A549 (cell line): ENCODE measurements around the gene NBEAL1. TPM values are rescaled to one million over a fixed set of nuclear protein-coding genes. Genes with fewer than 3 reads are reported as not detected.
"Not testable (repeated sequence)": the region's sequence is repeated elsewhere in the genome, so short reads cannot be mapped to it uniquely, and the experiment has no call there.

Source experiments
- ATAC-seq, 2 experiments: fragments of 200-7000 bp in 1 of 2; fragments of >200 bp in 1 of 2; cut with Nextera tagmentation in 1 of 2; cut with Tn5 transposase in 1 of 2; 3 replicates each; pipeline versions ENCODE4 v1.8.0 to v1.9.1; 2018 to 2020; ENCODE audit warnings: mild to moderate bottlenecking in 1 of 2, moderate library complexity in 1 of 2
- CTCF ChIA-PET: fragments of 300-600 bp; sonication (Branson Sonifier 250); formaldehyde crosslinking; extraction: SDS; loops from one replicate; lab custom pipeline; 2021; ENCODE audit warnings: antibody characterized with exemption, inconsistent platforms; lab: Yijun Ruan, JAX
- POLR2A ChIA-PET: fragments of 350-600 bp; formaldehyde crosslinking; extraction: SDS; loops from one replicate; lab custom pipeline; 2021; ENCODE audit warnings: antibody characterized with exemption, inconsistent platforms; lab: Yijun Ruan, JAX
- DNase-seq, 2 experiments: peaks; one replicate each; pipeline versions ENCODE4 v3.0.0 to v3.0.0-alpha.2; 2011 to 2016; ENCODE audit warnings: low read depth in 1 of 2, low spot score in 1 of 2
- FAIRE-seq: peaks from 2 replicates; lab custom pipeline; 2011; peaks lifted over from hg19 to GRCh38; lab: Jason Lieb, UNC
- H3K27ac ChIP-seq, 2 experiments: fragments of >200 bp; sonication (Bioruptor Twin); formaldehyde crosslinking; 3 replicates each; pipeline ENCODE4 v1.5.1; 2016 to 2017
- H3K4me1 ChIP-seq: fragments of >200 bp; sonication (Bioruptor Twin); formaldehyde crosslinking; 3 replicates; pipeline ENCODE4 v1.6.1; 2016
- H3K4me2 ChIP-seq: fragments of >200 bp; sonication (Bioruptor Twin); formaldehyde crosslinking; 3 replicates; pipeline ENCODE4 v1.6.1; 2016
- H3K4me3 ChIP-seq: fragments of >200 bp; sonication (Bioruptor Twin); formaldehyde crosslinking; 3 replicates; pipeline ENCODE4 v1.5.1; 2016
- H3K9me3 ChIP-seq: fragments of >200 bp; sonication (Bioruptor Twin); formaldehyde crosslinking; 3 replicates; pipeline ENCODE4 v1.6.1; 2016
- CBX2 ChIP-seq: fragments of 200-600 bp; sonication (generic); IDR thresholded peaks from 2 replicates; pipeline ENCODE4 v1.6.1; 2016; ENCODE audit warnings: low read depth, mild to moderate bottlenecking, borderline replicate concordance
- CTCF ChIP-seq: fragments of >200 bp; sonication (Bioruptor Twin); formaldehyde crosslinking; IDR thresholded peaks from 3 replicates; pipeline ENCODE4 v1.5.1; 2016
- ESRRA ChIP-seq: fragments of 150-350 bp; IDR thresholded peaks from 2 replicates; pipeline ENCODE4 v1.6.1; 2014; ENCODE audit warnings: mild to moderate bottlenecking, low read length, borderline replicate concordance
- FOSB ChIP-seq: fragments of 250-450 bp; sonication (Bioruptor Pico); IDR thresholded peaks from 2 replicates; pipeline ENCODE4 v1.5.0; 2020; ENCODE audit warnings: mild to moderate bottlenecking, moderate library complexity
- HDAC2 ChIP-seq: fragments of 200-600 bp; sonication (generic); IDR thresholded peaks from 2 replicates; pipeline ENCODE4 v1.6.1; 2016
- JUN ChIP-seq, 2 experiments: fragments of >200 bp; sonication (Bioruptor Twin); formaldehyde crosslinking; IDR thresholded peaks; 2 replicates in 1 of 2; 3 replicates in 1 of 2; pipeline ENCODE4 v1.6.1; 2016 to 2017
- KDM5A ChIP-seq: fragments of 200-600 bp; sonication (generic); IDR thresholded peaks from 2 replicates; pipeline ENCODE4 v1.6.1; 2016; ENCODE audit warnings: antibody characterized with exemption, mild to moderate bottlenecking
- NPAS2 ChIP-seq: fragments of 250-450 bp; sonication (Bioruptor Pico); IDR thresholded peaks from 2 replicates; pipeline ENCODE4 v1.8.0; 2022; ENCODE audit warnings: mild to moderate bottlenecking, moderate library complexity, borderline replicate concordance
- POLR2AphosphoS2 ChIP-seq: conservative IDR thresholded peaks from 2 replicates; pipeline ENCODE4 v1.6.1; 2012; ENCODE audit warnings: low read length, improper control_type of control experiment, inconsistent platforms
- RAD21 ChIP-seq, 2 experiments: fragments of >200 bp in 1 of 2; sonication (Bioruptor Twin) in 1 of 2; formaldehyde crosslinking in 1 of 2; IDR thresholded peaks in 1 of 2; conservative IDR thresholded peaks in 1 of 2; 2 replicates in 1 of 2; 3 replicates in 1 of 2; pipeline ENCODE4 v1.6.1; 2012 to 2018; ENCODE audit warnings: inconsistent platforms in 1 of 2
- RFX5 ChIP-seq: fragments of 450-650 bp; IDR thresholded peaks from 2 replicates; pipeline ENCODE4 v1.7.1; 2014; ENCODE audit warnings: antibody characterized with exemption, mild to moderate bottlenecking, moderate library complexity
- SMC3 ChIP-seq: fragments of >200 bp; sonication (Bioruptor Twin); formaldehyde crosslinking; IDR thresholded peaks from 3 replicates; pipeline ENCODE4 v1.6.1; 2018; ENCODE audit warnings: inconsistent platforms
- SREBF2 ChIP-seq: fragments of 450-650 bp; IDR thresholded peaks from 2 replicates; pipeline ENCODE4 v1.6.1; 2014; ENCODE audit warnings: mild to moderate bottlenecking, moderate library complexity
- TP53 ChIP-seq: fragments of 250-450 bp; sonication (Bioruptor Pico); IDR thresholded peaks from 2 replicates; pipeline ENCODE4 v1.5.0; 2021; ENCODE audit warnings: mild to moderate bottlenecking, moderate library complexity
- ZFP36 ChIP-seq: fragments of 450-650 bp; IDR thresholded peaks from 2 replicates; pipeline ENCODE4 v1.6.1; 2014; ENCODE audit warnings: borderline replicate concordance; ENCODE audit not compliant: partially characterized antibody
- ZNF302 ChIP-seq: fragments of 250-450 bp; sonication (Bioruptor Pico); IDR thresholded peaks from 2 replicates; pipeline ENCODE4 v1.9.0; 2021; ENCODE audit warnings: inconsistent platforms, mild to moderate bottlenecking, moderate library complexity
- WGBS: methylation state at CpG from one replicate; pipeline ENCODE4 v1.1.6; 2017; ENCODE audit errors: missing lambda C conversion rate; 5-methylcytosine and 5-hydroxymethylcytosine counted together
- polyA plus RNA-seq, 4 experiments: library from polyadenylated mRNA; depleted of rRNA in 3 of 4; stranded (reverse); fragments of >200 nt; fragmentation: RNase III in 1 of 4; extraction: RNeasy Plus Mini Kit Qiagen cat#74134 plus additional on column Dnase treatment in 1 of 4; gene quantifications; 2 replicates in 3 of 4; 3 replicates in 1 of 4; pipeline ENCODE4 v1.2.3, GENCODE V29; 2011 to 2017
- TF ChIP-seq, protein P1 (sequence below): fragments of 150-350 bp; IDR thresholded peaks from 2 replicates; pipeline ENCODE4 v1.6.1; 2014; ENCODE audit warnings: low read depth, mild to moderate bottlenecking, low read length
- TF ChIP-seq, protein P2 (sequence below): fragments of 250-450 bp; sonication (Bioruptor Pico); IDR thresholded peaks from 2 replicates; pipeline ENCODE4 v1.5.0; 2020; ENCODE audit warnings: low read depth, mild to moderate bottlenecking, moderate library complexity

The NBEAL1 gene
- polyA plus RNA-seq, 2 of the 4 experiments (the other 2 are of a cell fraction), result 3.8 to 11.9 TPM

DNA sequence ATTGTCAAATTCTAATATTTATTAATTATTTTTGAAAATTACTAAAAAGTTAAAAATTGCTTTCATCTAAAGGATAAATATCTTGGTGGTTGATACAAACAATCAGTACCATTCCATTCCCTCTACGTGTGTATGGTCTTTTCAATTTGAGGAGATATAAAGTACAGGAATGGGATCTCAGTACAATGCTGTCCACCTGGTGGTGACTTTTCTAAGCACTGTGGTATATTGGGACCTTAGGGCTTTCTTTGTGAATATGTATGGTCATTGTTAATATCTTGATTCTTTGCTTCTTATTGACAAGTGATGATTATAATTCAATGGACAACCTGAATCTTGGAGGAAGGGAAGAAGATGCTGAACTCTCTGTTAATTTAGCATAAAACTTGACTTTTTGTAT is 83.1 kb downstream of the NBEAL1 start:
- 63% methylated on average over 1 of the region's 1 CpG for WGBS
- ChIA-PET POLR2A (no interaction called here), CTCF (interaction anchor here (1.1 to 1.2 kb wide), 2 partner anchors 12 to 19 kb away, joined by 3 read pairs; no protein-coding TSS in a partner anchor)
- FAIRE-seq (no peak), ATAC-seq (peak; percentile 77 to 88), DNase-seq (peak in 1 of 2 experiments; percentile 42)
- Histone ChIP-seq H3K4me3 (no peak overlapping the region), H3K9me3 (no peaks in the 10 kb centered on the region), H3K4me1 (no peaks in the 10 kb centered on the region), H3K27ac (no peak overlapping the region), H3K4me2 (no peak overlapping the region)
- TF ChIP-seq RFX5 (no peak), CTCF (peak; percentile 30; the same call in 2 of the 3 replicates), SMC3 (peak; percentile 42; the same call in 1 of the 3 replicates), RAD21 (conservative IDR thresholded peaks at IDR 0.05 in 1 of 2, IDR thresholded peaks at IDR 0.05 in 1 of 2) (peak; percentile 33 to 43; a peak in 3 of 5 replicates)

- FAIRE-seq, POLR2A ChIA-PET, H3K4me3 ChIP-seq, H3K4me2 ChIP-seq, DNase-seq, H3K4me1 ChIP-seq, H3K9me3 ChIP-seq, ATAC-seq, H3K27ac ChIP-seq: not testable (repeated sequence)
- CTCF ChIA-PET, result interaction anchor here (1.0 kb wide), 1 partner anchor 107 kb away, joined by 3 read pairs; no protein-coding TSS in a partner anchor
- 96% methylated on average over 1 of the region's 1 CpG for WGBS
These were observed 87.7 kb downstream of the NBEAL1 start for GRCh38 chr2:203102357-203102756.

GRCh38 chr2:203104273-203104672 is 89.6 kb downstream of the NBEAL1 start:
- CTCF ChIA-PET, result interaction anchor here (0.6 to 1.5 kb wide), 3 partner anchors 15 to 239 kb away, joined by 3 to 5 read pairs (median 3); no protein-coding TSS in a partner anchor
- DNase-seq (no peak), FAIRE-seq (no peak), ATAC-seq (no peak)
- TF ChIP-seq NPAS2, result no peak
- TF ChIP-seq JUN (IDR thresholded peaks at IDR 0.05), result no peak
- no peak for TF ChIP-seq SREBF2
- TF ChIP-seq KDM5A, result no peak
- TF ChIP-seq ZFP36, result no peak
- TF ChIP-seq ESRRA, result no peak
- TF ChIP-seq CBX2, result no peak
- TF ChIP-seq HDAC2, result no peak
- no peak for TF ChIP-seq POLR2AphosphoS2
- no peak for TF ChIP-seq ZNF302 (CRISPR knock-in tag)
- no peak for TF ChIP-seq CTCF
- TF ChIP-seq, protein P1, sequence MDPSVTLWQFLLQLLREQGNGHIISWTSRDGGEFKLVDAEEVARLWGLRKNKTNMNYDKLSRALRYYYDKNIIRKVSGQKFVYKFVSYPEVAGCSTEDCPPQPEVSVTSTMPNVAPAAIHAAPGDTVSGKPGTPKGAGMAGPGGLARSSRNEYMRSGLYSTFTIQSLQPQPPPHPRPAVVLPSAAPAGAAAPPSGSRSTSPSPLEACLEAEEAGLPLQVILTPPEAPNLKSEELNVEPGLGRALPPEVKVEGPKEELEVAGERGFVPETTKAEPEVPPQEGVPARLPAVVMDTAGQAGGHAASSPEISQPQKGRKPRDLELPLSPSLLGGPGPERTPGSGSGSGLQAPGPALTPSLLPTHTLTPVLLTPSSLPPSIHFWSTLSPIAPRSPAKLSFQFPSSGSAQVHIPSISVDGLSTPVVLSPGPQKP, result no peak
- no peak for TF ChIP-seq FOSB
- no peak for TF ChIP-seq RAD21 (conservative IDR thresholded peaks at IDR 0.05 in 1 of 2, IDR thresholded peaks at IDR 0.05 in 1 of 2)
- no peak for TF ChIP-seq TP53 (CRISPR knock-in tag)
- TF ChIP-seq, protein P2, sequence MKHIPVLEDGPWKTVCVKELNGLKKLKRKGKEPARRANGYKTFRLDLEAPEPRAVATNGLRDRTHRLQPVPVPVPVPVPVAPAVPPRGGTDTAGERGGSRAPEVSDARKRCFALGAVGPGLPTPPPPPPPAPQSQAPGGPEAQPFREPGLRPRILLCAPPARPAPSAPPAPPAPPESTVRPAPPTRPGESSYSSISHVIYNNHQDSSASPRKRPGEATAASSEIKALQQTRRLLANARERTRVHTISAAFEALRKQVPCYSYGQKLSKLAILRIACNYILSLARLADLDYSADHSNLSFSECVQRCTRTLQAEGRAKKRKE (CRISPR knock-in tag), result no peak
- POLR2A ChIA-PET, result no interaction called here
- H3K4me3 ChIP-seq, result no peak overlapping the region
- H3K27ac ChIP-seq, result no peak overlapping the region
- no peak overlapping the region for H3K4me2 ChIP-seq
- H3K9me3 ChIP-seq, result 0 out of 3 replicates have a peak, but pooled peaks cover 4% of the 10 kb centered on the region
- no peaks in the 10 kb centered on the region for H3K4me1 ChIP-seq
